Tibial nerve (tissue), 3 donors: ENCODE results near the gene KRTAP20-3.

ENCODE experiments used
- POLR2A ChIP-seq, 2 donors: fragments of 450-650 bp; IDR thresholded peaks; one replicate each; pipeline ENCODE4 v1.6.1; 2017; ENCODE audit warnings: antibody characterized with exemption in 2 of 2, mild to moderate bottlenecking in 2 of 2, moderate library complexity in 2 of 2
- TF ChIP-seq, protein P1 (sequence below), 5 experiments: fragments of 200-600 bp in 3 of 5; fragments of 450-650 bp in 2 of 5; sonication (generic) in 3 of 5; IDR thresholded peaks; one replicate each; pipeline ENCODE4 v1.5.1; 2016 to 2019; ENCODE audit warnings: antibody characterized with exemption in 5 of 5, mild to moderate bottlenecking in 3 of 5, moderate library complexity in 2 of 5

DNA sequence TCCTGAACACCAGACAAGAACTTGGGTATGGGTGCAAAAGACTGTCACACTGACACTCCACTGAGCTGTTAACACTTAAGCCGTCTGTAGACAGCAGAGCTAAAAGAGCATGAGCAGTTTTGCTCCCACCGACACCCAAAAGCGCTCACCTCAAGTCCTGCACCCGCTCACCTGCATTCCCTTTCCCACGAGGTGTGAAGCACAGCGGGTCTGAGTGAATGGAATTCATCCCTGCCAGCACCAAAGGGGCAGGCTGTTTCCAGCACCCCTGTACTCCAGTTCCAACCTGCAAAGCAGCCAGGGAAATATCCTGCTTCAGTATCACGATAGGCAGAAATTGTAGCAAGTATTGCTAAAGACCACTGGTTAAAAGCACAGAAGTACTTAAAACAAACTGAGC, 47.2 kb downstream of the KRTAP20-3 start:
- TF ChIP-seq POLR2A (IDR thresholded peaks at IDR 0.05), result no peak
- TF ChIP-seq, protein P1, sequence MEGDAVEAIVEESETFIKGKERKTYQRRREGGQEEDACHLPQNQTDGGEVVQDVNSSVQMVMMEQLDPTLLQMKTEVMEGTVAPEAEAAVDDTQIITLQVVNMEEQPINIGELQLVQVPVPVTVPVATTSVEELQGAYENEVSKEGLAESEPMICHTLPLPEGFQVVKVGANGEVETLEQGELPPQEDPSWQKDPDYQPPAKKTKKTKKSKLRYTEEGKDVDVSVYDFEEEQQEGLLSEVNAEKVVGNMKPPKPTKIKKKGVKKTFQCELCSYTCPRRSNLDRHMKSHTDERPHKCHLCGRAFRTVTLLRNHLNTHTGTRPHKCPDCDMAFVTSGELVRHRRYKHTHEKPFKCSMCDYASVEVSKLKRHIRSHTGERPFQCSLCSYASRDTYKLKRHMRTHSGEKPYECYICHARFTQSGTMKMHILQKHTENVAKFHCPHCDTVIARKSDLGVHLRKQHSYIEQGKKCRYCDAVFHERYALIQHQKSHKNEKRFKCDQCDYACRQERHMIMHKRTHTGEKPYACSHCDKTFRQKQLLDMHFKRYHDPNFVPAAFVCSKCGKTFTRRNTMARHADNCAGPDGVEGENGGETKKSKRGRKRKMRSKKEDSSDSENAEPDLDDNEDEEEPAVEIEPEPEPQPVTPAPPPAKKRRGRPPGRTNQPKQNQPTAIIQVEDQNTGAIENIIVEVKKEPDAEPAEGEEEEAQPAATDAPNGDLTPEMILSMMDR (IDR thresholded peaks at IDR 0.05), result no peak
